ENCODE measurements around the gene SP3. TPM values are rescaled to one million over a fixed set of nuclear protein-coding genes. Genes with fewer than 3 reads are reported as not detected.

Gene SP3
- total RNA-seq, 1 donor: 113 TPM

DNA sequence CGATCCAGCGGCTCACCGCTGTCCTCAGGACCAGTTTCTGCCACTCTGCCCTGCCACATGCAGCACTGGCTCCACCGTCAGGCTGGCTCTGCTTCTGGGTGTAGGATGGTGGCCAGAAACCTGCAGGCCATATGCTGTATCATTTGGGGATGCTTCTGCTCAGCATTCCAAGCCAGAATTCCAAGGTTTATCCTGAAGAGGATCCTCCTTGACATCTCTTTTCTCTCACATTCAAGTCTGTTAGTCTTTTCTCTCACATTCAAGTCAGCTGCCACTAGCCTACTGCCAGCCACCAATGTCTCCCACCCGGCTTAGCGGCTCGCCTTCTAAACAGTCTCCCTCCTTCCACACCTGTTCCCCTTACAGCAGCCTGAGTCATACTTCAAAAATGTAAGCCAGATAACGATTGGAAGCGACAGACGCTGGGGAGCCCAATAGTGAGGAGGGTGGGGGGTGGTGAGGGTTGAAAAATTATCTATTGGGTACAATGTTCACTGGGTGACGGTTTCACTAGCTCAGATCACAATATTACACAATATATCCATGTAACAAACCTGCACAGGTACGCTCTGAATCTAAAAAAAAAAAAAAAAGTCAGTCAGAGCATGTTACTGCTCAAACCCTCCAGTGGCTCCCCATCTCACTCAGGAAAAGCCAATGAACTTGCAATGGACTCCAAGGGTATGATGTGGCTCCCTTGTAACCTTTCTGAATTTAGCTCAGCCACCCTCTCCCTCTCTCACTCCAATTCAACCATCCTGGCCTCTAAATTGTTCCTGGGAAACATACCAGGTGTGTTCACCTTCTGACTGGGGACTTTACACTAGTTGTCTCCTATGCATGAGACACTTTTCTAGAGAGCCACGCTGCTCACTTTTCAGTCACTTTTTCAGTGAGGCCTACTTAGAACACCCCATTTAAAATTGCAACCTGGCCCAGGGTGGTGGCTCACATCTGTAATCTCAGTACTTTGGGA, 38.8 kb upstream of the SP3 start:
- Histone ChIP-seq H3K4me3 (ENCODE audit: insufficient read depth, low read length) (no peak overlapping the region), H3K4me2 (ENCODE audit: insufficient read depth, low read length) (no peak overlapping the region), H3K4me1 (ENCODE audit: insufficient read depth, low read length) (peaks cover 23% of the 10 kb centered on the region), H3K9me3 (ENCODE audit: low read depth, low read length) (no peaks in the 10 kb centered on the region), H4K20me1 (ENCODE audit: insufficient read depth, low read length) (no peaks in the 10 kb centered on the region), H3K27me3 (ENCODE audit: insufficient read depth, low read length) (no peaks in the 10 kb centered on the region), H3K79me2 (ENCODE audit: insufficient read depth, low read length) (no peaks in the 10 kb centered on the region), H3K27ac (ENCODE audit: low read depth, low read length) (peak overlapping the region; percentile 49), H3K36me3 (ENCODE audit: insufficient read depth, low read length) (no peaks in the 10 kb centered on the region), H2AFZ (ENCODE audit: low read length) (no peak overlapping the region)
- DNase-seq (ENCODE audit: insufficient read length, low spot score, missing footprints): no peak
- TF ChIP-seq, protein P1, sequence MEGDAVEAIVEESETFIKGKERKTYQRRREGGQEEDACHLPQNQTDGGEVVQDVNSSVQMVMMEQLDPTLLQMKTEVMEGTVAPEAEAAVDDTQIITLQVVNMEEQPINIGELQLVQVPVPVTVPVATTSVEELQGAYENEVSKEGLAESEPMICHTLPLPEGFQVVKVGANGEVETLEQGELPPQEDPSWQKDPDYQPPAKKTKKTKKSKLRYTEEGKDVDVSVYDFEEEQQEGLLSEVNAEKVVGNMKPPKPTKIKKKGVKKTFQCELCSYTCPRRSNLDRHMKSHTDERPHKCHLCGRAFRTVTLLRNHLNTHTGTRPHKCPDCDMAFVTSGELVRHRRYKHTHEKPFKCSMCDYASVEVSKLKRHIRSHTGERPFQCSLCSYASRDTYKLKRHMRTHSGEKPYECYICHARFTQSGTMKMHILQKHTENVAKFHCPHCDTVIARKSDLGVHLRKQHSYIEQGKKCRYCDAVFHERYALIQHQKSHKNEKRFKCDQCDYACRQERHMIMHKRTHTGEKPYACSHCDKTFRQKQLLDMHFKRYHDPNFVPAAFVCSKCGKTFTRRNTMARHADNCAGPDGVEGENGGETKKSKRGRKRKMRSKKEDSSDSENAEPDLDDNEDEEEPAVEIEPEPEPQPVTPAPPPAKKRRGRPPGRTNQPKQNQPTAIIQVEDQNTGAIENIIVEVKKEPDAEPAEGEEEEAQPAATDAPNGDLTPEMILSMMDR (IDR thresholded peaks at IDR 0.05; ENCODE audit: extremely low read depth, low read depth, low read length): no peak

DNA sequence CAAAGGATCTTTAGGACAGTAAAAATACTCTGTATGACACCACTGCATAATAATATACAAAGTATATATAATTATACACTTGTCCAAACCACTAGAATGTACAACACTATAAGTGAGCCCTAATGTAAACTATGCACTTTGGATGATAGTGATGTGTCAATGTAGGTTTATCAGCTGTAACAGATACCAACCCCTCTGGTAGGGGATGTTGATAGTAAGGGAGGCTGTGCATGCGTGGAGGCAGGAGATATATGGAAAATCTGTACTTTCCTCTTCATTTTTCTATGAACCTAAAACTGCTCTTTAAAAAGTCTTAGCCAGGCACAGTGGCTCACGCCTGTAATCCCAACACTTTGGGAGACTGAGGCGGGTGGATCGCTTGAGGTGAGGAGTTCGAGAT, 37.5 kb upstream of the SP3 start:
- no peaks in the 10 kb centered on the region for H3K79me2 ChIP-seq (ENCODE audit: insufficient read depth, low read length)
- no peaks in the 10 kb centered on the region for H4K20me1 ChIP-seq (ENCODE audit: insufficient read depth, low read length)
- TF ChIP-seq, protein P1 (IDR thresholded peaks at IDR 0.05; ENCODE audit: extremely low read depth, low read depth, low read length): no peak
- H3K27ac ChIP-seq (ENCODE audit: low read depth, low read length): no peak overlapping the region
- peaks cover 20% of the 10 kb centered on the region for H3K4me1 ChIP-seq (ENCODE audit: insufficient read depth, low read length)
- no peaks in the 10 kb centered on the region for H3K9me3 ChIP-seq (ENCODE audit: low read depth, low read length)
- H3K36me3 ChIP-seq (ENCODE audit: insufficient read depth, low read length): no peaks in the 10 kb centered on the region
- H2AFZ ChIP-seq (ENCODE audit: low read length): no peak overlapping the region
- no peak overlapping the region for H3K4me2 ChIP-seq (ENCODE audit: insufficient read depth, low read length)
- DNase-seq (ENCODE audit: insufficient read length, low spot score, missing footprints): no peak
- H3K27me3 ChIP-seq (ENCODE audit: insufficient read depth, low read length): no peaks in the 10 kb centered on the region
- no peak overlapping the region for H3K4me3 ChIP-seq (ENCODE audit: insufficient read depth, low read length)

DNA sequence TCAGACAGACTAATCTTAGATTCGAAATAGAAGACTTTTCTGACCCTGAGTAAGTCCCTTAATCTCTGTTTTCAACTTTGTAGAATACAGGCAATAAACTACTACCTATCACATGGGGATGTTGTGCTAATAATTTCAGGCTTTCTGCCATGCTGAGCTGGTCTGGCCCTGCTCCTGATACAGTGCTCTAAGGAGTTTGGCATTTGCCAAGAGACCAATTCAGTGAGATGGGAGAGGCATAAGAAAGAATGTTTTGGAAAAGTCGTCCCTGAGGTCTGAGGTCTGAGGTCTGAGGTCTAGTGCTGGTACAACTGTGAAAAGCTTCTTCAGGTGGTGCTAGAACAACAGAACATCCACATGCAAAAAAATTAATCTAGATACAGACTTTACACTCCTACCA, 35.9 kb upstream of the SP3 start:
- Histone ChIP-seq H2AFZ (ENCODE audit: low read length) (no peak overlapping the region), H3K27ac (ENCODE audit: low read depth, low read length) (no peak overlapping the region), H3K4me3 (ENCODE audit: insufficient read depth, low read length) (no peak overlapping the region), H3K4me2 (ENCODE audit: insufficient read depth, low read length) (no peak overlapping the region), H3K79me2 (ENCODE audit: insufficient read depth, low read length) (no peaks in the 10 kb centered on the region), H3K4me1 (ENCODE audit: insufficient read depth, low read length) (peaks cover 11% of the 10 kb centered on the region), H3K9me3 (ENCODE audit: low read depth, low read length) (no peaks in the 10 kb centered on the region), H4K20me1 (ENCODE audit: insufficient read depth, low read length) (no peaks in the 10 kb centered on the region), H3K36me3 (ENCODE audit: insufficient read depth, low read length) (no peaks in the 10 kb centered on the region), H3K27me3 (ENCODE audit: insufficient read depth, low read length) (no peaks in the 10 kb centered on the region)
- DNase-seq (ENCODE audit: insufficient read length, low spot score, missing footprints): no peak
- TF ChIP-seq, protein P1 (IDR thresholded peaks at IDR 0.05; ENCODE audit: extremely low read depth, low read depth, low read length): no peak

DNA sequence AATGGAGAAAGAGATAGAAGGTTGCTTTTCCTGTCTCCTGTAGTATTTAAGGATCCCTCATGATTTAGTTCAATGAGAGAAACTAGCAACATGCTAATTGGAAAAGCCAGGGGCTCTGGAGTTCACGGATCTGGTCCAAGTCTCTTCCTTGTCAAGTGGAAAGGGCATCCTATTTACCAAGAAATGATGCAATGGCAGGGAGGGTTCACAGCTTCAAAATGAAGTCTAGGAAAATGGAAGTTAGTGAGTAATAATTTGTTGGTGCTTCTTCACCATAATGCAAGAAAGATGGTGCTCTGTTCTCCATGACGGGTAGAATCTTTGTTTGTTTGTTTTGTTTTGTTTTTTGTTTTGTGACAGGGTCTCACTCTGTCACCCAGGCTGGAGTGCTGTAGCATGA, 34.6 kb upstream of the SP3 start:
- TF ChIP-seq, protein P1 (IDR thresholded peaks at IDR 0.05; ENCODE audit: extremely low read depth, low read depth, low read length): no peak
- Histone ChIP-seq H3K4me3 (ENCODE audit: insufficient read depth, low read length) (no peak overlapping the region), H3K4me2 (ENCODE audit: insufficient read depth, low read length) (no peak overlapping the region), H3K27me3 (ENCODE audit: insufficient read depth, low read length) (peaks cover 9% of the 10 kb centered on the region), H4K20me1 (ENCODE audit: insufficient read depth, low read length) (no peaks in the 10 kb centered on the region), H3K79me2 (ENCODE audit: insufficient read depth, low read length) (no peaks in the 10 kb centered on the region), H2AFZ (ENCODE audit: low read length) (no peak overlapping the region), H3K4me1 (ENCODE audit: insufficient read depth, low read length) (peaks cover 6% of the 10 kb centered on the region), H3K27ac (ENCODE audit: low read depth, low read length) (no peak overlapping the region), H3K36me3 (ENCODE audit: insufficient read depth, low read length) (no peaks in the 10 kb centered on the region), H3K9me3 (ENCODE audit: low read depth, low read length) (no peaks in the 10 kb centered on the region)
- no peak for DNase-seq (ENCODE audit: insufficient read length, low spot score, missing footprints)
